ENCODE results near the gene IQCK. TPM values are rescaled to one million over a fixed set of nuclear protein-coding genes. Genes with fewer than 3 reads are reported as not detected.

IQCK gene
- total RNA-seq, 1 donor from 2014 or later, result 26.3 TPM

DNA sequence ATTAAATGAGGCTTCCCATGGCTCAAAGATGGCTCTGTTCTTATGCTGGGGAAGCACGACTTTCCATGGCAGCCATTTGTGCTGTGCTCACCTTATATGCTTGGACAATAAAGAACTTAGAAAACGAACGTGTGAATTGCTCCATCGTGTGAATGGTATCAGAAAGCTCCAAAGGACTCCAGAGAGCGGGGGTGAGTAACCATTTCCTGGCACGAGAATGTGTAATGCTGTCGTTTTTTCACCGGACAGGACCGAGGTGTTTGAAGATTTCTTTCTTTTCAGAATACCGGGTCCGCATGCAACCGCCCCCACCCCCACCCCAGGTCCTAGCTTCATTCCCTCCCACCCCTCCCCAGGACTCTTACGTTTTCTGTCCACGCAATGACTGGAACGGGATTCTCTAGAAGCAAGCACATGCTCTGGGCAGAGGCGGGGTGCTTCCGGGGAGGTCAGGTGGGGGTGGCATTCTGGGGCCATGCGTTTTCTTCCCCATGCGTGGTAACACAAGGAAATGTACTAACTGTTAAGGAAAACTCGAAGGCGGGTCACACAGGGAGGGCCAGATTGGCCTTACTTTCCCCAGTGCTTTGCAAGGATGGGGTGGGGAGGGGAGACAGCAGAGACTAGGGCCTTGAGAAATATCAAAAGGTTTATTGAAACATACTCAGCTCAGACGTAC lies 140.4 kb downstream of the IQCK start:
- no peak for DNase-seq (ENCODE audit: low read depth)

GRCh38 chr16:19859166-19859565 lies 141.1 kb downstream of the IQCK start:
- DNase-seq (ENCODE audit: low read depth), result no peak

- no peak for DNase-seq (ENCODE audit: low read depth)
Observed at GRCh38 chr16:19859603-19860002, 141.5 kb downstream of the IQCK start.

GRCh38 chr16:19860166-19861041 lies 142.3 kb downstream of the IQCK start:
- no peak for DNase-seq (ENCODE audit: low read depth)

DNA sequence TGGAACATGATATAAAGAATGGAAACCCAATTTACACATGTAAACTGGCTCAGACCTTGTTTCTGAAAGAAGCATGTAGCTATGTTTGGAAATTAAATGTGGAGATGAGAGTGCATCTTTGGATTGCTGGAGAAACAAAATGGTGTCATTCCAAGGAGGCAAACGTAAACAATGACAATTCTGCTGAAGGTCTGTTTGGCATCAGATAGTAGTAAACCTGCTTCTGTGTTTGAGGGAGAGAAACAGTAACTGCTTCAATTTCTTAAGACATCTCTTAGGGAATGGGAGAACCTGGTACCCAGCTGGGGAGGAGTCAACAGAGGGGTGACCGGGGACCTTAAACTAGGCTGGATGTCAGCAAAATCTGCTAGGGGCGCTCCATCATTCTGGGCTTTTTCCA lies 143.1 kb downstream of the IQCK start:
- no peak for DNase-seq (ENCODE audit: low read depth)

- no peak for DNase-seq (ENCODE audit: low read depth)
Observed at GRCh38 chr16:19861811-19862327, 143.8 kb downstream of the IQCK start.

DNA sequence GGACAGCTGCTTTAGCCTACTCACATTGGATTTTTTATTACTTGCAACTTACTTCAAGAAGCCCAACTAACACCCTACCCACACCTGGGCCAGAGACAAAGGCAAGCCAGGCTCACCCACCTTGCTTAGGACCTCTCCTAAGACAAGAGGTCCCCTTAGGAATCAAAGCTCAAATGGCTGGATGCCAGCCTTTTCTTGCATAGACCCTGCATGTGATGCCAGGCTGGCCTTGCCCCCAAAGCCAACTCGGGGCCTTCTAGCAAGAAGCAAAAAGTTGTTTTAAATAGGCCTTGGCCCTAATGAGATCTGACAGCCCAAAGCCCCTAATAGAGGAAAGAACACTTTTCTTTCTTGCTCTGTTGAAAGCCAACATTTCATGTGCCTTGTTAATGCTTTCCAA lies 145.9 kb downstream of the IQCK start:
- DNase-seq (ENCODE audit: low read depth), result no peak

DNA sequence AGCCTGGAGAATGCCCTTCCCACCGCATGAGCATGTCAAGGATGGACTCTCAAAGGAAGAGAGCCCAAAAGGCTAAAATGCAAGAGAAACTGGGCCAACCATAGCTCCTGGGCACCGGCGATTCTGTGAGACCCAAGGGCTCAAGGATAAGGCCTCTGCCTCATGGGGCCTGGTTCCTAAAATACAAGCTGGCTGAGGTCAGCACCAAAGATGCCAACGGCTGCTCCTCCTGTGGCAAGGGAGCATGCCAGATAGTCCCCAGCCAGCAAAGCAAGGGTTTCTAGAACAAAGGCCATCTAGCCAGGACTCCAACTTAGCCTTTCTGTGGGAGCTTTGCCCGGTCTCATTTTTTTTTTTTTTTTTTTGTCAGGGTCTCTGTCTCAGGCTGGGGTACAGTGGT lies 146.5 kb downstream of the IQCK start:
- DNase-seq (ENCODE audit: low read depth), result no peak

- DNase-seq (ENCODE audit: low read depth), result no peak
Observed at GRCh38 chr16:19868421-19868820, 150.3 kb downstream of the IQCK start.

DNA sequence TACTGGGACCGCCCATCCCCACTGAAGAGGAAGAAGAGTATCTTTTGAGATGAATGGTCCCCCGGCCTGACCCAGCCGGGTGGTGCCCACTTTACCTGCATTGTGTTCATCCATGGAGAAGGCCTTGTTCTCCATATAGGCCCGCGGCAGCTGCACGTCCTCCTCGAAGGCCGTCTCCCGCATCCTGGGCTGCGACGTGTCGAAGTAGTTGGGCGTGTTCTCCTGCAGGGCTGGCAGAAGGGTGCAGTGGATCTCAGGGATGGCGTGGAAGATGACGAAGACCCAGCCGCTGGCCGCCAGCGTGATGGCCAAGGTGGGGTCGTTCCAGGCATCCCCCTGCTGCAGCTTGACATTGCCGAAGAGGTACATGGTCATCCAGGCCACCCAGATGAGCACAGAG lies 153.7 kb downstream of the IQCK start:
- no peak for DNase-seq (ENCODE audit: low read depth)

DNA sequence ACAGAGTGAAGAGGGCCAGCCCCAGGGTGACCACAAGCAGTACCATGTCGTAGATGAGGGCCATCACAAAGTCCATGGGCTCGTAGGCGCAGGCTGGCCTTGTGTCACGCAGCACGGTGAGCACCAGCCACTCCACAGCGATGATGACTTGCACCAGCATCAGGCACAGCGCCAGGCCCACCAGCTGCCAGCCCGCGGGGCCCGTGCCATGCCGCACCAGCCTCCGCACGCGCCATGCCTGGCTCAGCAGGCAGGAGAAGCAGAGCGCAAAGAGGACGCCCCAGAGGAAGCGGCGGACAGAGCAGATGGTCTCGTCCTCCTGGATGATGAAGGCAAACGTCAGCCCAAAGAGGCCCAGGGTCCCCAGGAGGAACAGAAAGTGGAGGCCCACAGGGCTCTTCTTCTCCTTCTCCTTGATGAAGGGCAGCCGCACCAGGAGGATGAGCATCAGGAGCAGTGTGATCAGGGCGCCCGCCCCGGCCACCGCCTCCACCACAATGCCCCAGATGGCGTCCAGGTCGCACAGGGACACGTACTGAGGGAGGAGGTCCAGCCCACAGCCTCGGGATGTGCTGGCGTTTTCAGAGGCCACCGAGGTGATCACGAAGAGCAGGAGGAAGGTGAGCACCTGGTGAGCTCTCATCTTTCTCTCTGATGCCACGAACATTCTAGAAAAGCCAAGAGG lies 154.2 kb downstream of the IQCK start:
- no peak for DNase-seq (ENCODE audit: low read depth)

- no peak for DNase-seq (ENCODE audit: low read depth)
Observed at GRCh38 chr16:19872935-19873334, 154.9 kb downstream of the IQCK start.

GRCh38 chr16:19874026-19874425 lies 156.0 kb downstream of the IQCK start:
- no peak for DNase-seq (ENCODE audit: low read depth)

- peak; percentile 31 for DNase-seq (ENCODE audit: low read depth)
Observed at GRCh38 chr16:19874851-19875546, 156.9 kb downstream of the IQCK start.

DNA sequence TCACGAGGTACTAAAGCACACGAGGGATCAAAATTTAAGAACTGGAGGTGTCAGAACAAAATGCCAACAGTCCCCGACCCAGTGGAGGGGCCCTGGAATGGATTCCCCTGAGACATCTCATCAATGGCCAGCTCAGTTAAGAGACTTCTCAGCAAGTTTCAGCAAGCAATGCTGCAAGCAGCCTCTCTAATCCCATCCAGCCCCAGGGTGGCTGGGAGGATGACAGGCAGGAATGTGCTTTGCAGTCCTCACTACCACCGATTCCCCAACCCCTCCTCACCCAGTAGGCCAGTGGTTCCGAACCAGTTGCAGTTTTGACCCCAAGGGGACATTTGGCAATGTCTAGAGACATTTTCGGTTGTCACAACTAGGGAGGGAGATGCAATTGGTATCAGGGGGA lies 157.8 kb downstream of the IQCK start:
- no peak for DNase-seq (ENCODE audit: low read depth)

- no peak for DNase-seq (ENCODE audit: low read depth)
Observed at GRCh38 chr16:19876501-19877059, 158.5 kb downstream of the IQCK start.

GRCh38 chr16:19878757-19879156 lies 160.7 kb downstream of the IQCK start:
- no peak for DNase-seq (ENCODE audit: low read depth)

- DNase-seq (ENCODE audit: low read depth), result peak; percentile 23
Observed at GRCh38 chr16:19879241-19879792, 161.2 kb downstream of the IQCK start.

- no peak for DNase-seq (ENCODE audit: low read depth)
Observed at GRCh38 chr16:19881028-19881427, 163.0 kb downstream of the IQCK start.

- no peak for DNase-seq (ENCODE audit: low read depth)
Observed at GRCh38 chr16:19881783-19882182, 163.7 kb downstream of the IQCK start.

GRCh38 chr16:19882186-19882585 lies 164.1 kb downstream of the IQCK start:
- DNase-seq (ENCODE audit: low read depth), result no peak

All from myocyte (in vitro differentiated cells).